ENCODE measurements around the gene ERC2.

GRCh38 chr3:55521064-55521737, 947.1 kb downstream of the ERC2 start:
- TF ChIP-seq CTCF (IDR thresholded peaks at IDR 0.05) = no peak
- TF ChIP-seq POLR2AphosphoS5 (IDR thresholded peaks at IDR 0.05) = no peak
- TF ChIP-seq POLR2A (IDR thresholded peaks at IDR 0.05) = no peak
